G401.6 (cell line): ENCODE measurements around the gene BFSP2.
"Not testable (repeated sequence)": the region's sequence is repeated elsewhere in the genome, so short reads cannot be mapped to it uniquely, and the experiment has no call there.

ENCODE experiments used
- FAIRE-seq: peaks from 2 replicates; lab custom pipeline; 2012; peaks lifted over from hg19 to GRCh38; lab: Jason Lieb, UNC

Gene BFSP2

DNA sequence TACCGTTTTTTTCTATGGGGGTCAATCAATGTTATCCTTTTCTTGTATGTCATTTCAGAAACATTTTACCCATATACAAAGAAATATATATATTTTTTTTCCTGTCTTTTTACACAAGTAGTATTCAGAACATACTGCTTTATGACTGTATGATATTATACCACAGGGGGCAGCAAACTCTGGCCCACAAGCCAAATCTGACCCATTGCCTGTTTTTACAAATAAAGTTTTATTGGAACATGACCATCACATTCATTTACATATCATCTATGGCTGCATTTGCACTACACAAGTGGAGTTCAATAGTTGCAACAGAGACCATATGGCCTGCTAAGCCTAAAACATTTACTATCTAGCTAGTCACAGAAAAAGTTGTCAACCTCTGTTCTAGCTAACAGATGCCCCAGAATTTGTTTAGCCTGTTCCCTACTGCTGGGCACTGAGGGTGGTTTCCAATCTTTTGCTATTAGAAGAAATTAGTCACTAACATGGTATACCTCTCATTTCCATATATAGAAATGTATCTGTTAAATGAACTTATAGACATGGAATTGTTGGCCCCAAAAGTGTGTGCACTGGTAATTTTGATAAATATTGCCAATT, 57.7 kb downstream of the BFSP2 start:
- FAIRE-seq: peak; percentile 60

DNA sequence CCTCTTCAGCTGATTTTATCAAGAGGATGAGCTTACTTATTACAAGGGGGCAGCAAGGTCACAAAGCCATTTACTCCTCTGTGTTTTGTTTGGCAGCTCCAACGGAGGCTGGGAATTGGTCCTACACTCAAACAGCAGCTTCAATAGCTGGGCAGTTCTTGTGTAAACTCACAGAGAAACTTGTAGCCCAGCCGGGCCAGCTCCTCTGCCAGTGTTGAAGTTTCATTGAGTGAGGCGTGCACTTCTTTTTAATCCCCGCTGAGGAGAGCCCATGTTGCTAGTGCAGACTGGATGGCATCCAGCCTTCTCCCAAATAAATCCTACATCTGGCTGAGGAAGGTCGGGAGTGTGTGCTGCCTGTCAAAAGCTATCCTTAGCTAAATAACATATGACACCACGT, 59.5 kb downstream of the BFSP2 start:
- no peak for FAIRE-seq

DNA sequence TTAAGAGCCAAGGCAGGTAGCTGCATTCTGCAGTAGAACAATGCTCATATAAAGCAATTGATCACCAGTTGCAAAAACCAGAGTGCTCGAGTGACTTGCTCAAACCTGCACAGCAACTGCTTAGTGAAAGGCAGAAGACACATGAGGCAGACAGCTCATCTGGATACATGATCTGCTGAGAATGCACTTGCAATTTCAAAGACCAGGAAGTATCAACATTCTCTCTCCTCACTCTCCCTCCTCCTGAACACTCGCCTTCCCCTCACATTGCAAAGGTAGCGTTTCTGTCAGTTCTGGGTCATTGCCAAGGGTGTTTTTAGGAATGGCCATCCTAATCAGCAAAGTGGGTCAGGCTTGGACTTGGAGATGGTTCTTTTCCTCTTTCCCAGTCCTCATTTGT, 61.0 kb downstream of the BFSP2 start:
- FAIRE-seq: no peak

DNA sequence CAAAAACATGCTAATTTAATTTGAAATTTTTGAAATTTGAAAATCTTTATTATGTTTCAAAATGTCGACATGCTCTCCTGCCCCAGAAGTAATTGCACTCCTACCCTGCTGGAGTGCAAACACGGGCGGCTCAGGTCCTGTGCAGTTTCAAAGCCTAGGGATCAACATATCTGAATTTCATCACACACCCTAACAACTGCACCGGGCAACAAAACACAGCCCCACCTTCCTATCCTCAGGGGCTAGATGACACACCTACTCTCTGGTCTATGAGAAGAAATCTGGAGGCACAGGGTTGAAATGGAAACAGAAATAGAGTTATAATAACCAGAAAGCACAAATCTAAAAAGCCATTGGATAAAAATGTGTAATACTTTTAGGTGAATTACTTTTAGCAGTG, 61.4 kb downstream of the BFSP2 start:
- FAIRE-seq: no peak

DNA sequence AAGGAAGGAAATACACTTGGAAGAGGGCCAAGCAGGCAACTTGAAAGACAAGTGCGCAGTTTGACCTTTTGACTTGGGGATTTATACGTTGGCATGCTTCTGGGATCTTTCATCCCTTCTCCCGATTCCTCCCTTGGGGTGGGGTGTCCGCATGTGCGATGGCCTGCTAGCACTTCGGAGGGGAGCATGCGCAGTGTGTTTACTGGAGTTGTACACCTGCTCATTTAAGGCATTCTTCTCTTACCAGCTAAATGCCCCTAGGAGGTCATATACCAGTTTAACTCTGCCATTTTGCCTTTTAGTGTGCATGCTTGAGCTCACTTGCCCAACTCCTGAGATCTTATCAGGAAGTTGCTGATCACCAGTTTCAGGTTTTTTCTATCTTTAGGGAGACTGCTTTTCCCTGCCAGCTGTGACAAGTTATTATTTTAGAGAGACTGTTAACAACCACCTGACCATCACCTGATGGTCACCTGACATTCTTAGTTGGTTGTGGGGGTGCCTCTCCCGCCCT, 63.5 kb downstream of the BFSP2 start:
- no peak for FAIRE-seq

DNA sequence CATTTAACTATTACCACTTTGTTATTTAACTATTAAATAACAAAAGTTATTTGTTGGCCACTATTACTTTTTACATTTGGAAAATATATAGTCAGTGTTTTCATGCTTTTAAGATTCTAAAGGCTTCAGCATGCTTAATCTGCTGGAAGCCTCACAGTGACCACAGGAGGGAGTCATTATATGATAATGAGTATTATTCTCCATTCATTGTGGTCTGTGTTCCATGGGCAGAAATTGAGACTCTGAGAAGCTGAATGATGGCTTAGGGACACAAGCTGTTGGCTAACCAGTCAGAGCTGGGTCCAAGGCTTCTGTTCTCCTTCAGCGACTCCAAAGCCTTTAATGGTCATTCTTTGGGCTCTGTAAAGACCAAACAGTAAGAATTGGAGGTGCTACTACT, 64.7 kb downstream of the BFSP2 start:
- peak; percentile 51 for FAIRE-seq

DNA sequence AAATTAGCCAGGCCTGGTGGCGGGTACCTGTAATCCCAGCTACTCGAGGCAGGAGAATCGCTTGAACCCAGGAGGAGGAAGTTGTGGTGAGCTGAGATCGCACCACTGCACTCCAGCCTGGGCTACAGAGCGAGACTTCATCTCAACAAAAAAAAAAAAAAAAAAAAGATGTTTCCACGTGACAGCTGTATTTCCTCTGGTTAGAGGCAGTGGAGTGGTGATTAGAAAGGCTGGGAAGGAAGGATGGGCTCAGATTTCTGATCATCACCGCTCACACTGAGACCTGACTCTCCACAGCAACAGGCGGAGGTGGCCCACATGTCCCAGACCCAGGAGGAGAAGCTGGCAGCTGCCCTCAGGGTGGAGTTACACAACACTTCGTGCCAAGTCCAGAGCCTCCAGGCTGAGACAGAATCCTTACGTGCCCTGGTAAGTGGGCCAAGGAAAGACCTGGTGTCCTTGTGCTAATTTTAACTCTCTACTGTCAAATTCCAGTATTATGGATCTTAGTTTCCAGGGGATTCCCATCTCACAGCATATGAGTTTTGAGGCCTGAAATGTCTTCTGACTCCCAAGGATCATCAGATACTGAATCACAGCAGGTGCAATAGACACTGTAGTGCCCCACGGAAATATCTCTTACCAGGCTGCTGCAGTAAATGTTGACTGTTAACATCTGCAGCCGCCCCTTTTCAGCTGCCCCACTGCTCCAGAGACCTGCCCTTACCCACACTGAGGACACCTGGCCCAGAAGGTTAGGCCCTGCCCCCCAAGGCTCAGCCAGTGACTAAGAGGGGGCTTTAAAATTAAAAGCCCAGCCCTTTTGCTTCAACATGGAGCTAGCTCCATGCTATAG, 66.9 kb downstream of the BFSP2 start:
- no peak for FAIRE-seq

DNA sequence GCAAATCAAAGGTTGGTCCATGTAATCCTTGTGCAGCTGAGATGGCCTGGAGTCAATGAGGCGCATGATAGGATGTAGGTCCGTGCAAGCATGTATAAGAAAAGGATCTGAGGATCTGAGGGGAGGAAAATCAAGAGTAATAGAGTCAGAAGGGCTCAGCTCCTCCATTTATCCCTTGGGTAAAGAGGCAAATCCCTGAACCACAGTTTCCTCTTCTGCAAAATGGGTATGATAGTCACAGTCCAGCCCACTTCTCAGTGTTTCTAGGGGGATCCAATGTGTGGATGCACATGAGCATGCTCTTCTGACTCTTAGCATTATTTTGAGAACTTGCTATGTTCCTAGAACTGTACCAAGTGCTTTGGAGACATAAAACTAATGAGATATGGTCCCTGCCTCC, 67.9 kb downstream of the BFSP2 start:
- FAIRE-seq: no peak

DNA sequence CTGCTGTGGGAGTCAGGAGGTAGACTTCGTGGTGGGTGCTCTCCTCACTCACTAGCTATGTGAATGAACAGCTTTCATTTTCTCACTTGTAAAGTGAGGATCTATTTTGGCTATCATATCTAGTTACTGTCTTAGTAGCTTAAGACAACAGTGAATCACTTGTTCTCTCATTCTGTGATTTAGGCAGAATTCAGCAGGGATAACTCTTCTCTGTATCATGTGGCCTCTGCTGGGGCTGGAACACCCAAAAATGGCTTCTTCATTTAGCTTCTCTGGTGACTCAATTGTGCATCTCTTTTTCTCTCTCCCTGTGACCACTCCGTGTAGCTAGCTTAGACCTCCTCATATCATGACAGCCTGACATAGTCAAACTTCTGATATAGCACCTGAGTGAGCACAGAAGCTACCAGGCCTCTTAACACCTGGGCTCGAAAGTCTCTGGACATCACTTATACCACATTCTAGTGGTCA, 68.4 kb downstream of the BFSP2 start:
- no peak for FAIRE-seq

DNA sequence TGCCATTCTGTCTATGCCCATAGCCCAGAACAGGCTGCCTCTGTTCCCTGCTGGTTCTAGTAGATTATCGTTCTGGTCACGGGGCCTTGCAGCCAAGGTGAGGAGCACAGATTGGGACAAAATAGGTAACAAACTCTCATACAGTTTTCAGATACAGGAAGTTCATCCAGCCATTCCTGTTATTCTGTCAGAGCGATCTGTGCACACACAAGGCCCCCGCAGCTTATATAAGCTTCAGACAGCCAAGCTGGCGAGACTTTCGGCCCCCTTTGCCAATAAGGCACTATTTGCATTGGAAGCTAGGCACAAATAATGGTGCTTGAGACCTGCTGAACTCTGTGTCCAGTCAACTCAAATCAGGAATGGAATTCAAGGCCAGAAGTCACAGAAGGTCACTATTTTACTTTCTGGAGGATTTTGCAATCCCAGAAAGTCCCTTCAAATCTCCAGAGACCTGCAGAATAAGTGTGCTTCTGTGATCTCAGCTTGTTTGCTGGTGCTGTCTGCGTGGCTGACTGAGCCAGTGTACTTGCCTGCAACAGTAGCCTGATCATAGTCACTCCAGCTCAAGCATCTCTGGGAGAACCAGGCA, 69.4 kb downstream of the BFSP2 start:
- no peak for FAIRE-seq

DNA sequence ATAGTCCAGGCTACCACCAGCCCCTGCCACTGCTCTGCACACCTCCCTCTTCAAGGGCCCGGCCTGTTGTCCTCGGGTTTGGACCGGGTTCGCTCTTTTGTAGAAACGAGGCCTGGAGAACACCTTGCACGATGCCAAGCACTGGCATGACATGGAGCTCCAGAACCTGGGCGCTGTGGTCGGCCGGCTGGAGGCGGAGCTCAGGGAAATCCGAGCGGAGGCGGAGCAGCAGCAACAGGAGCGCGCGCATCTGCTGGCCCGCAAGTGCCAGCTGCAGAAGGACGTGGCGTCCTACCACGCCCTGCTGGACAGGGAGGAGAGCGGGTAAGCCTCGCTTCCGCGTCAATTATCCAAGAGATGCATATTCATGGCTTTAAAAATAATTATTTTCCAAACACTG, 72.4 kb downstream of the BFSP2 start:
- no peak for FAIRE-seq

DNA sequence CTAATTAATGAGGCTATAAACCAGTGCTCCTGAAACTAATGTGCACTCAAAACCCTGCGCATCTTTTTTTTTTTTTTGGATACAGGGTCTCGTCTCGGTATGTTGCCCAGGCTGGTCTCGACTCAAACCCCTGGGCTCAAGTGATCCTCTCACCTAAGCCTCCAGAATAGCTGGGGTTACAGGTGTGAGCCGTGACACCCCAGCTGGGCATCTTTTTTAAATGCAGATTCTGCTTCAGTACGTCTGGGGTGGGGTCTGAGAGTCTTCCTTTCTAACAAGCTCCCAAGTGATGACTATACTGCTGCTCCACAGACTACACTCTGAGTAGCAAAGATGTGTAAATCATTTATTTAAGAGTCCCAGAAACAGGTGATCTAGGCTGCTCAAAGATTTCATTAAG, 73.0 kb downstream of the BFSP2 start:
- FAIRE-seq: no peak

DNA sequence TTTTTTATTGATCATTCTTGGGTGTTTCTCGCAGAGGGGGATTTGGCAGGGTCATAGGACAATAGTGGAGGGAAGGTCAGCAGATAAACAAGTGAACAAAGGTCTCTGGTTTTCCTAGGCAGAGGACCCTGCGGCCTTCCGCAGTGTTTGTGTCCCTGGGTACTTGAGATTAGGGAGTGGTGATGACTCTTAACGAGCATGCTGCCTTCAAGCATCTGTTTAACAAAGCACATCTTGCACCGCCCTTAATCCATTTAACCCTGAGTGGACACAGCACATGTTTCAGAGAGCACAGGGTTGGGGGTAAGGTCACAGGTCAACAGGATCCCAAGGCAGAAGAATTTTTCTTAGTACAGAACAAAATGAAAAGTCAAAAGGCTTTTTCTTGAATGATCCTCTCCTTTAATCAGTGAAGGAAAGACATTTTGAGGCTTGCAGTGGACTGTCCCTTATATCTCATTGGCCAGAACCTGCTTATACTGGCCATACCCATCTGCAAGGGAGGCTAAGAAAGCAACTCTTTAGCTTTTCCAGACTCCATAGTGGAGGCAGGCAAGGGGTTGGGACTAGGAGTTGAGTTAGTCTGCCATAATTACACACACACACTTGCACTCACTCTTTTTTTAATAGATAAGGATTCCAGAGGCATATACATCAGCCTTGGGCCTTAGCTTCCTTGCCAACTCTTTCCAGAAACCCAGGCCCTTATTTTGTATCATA, 73.8 kb downstream of the BFSP2 start:
- not testable (repeated sequence) for FAIRE-seq

DNA sequence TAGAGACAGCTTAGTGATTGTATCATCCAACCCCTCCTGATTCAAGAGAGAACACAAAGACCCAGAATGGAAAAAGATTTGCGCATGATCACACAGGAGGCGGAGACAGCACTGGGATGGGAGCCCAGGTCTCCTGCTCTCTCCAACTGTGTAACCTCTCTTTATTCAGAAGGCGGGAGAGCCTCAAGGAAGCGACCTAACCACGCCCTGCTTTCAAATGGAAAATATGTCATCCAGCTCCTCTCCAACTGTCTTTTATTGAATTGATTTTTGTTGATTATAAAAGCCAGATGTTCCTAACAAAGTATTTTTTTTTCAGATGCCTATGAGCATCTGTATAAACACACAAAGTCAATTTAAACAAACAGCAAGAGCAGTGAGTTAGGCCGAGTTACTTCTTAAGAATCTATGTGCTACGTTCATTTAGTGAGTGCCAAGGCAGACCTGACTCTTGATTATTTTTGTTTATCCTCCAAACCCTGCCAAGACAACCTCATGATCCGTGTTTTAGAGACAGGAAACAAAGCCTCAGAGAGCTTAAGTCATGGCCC, 74.5 kb downstream of the BFSP2 start:
- no peak for FAIRE-seq

DNA sequence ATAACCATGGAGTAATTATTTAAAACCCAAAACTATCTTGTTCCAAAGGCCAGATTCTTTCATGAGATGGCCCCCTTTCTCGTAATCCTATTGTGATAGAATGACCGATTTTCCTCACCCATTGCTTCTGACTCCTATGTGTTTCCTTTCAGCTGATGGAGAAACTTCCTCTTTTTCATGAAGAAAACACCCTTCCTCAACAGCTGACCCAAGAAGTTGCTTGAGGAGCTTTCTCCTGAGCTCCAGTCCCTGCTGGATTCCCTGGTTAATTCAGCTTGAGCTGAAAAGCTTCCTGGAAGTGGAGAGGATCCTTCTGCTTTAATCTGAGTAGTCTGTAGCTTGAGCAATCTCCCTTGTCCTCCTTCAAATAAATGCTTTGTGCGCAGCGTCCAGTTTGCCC, 75.0 kb downstream of the BFSP2 start:
- no peak for FAIRE-seq

DNA sequence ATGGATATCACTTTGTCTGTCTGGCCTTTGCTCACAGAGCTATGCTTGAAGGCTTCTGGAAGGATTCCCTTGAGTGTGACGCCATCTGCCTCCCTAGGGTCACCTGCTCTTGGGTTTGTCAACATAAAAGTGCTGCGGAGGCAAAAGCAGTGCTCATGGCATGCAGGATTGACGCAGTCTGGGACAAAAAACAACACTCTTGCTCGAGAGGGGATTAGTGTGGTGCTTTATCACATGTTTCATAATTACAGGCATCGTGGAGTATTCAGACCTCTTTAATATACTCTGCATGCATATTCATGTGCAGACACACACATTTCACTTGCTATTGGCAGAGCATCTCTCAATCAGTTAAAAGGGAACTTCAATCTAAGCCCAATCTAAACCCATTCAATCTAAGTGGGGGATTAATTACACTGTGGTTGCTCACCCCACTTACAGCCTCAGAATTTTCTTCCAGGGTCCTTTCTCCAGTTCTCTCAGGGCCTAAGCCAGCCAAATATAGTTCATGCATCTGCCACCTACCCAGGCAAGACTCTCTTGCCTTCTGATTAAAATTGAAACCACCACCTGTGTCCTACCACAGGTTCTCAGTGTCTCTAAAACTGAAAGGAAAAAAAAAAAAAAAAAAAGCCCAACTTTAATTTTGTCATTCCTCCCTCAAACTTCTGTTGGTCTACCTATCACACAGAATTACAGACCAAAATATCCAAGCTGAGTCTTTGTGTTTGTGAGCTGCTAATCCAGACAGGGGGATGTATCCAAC, 75.6 kb downstream of the BFSP2 start:
- no peak for FAIRE-seq

DNA sequence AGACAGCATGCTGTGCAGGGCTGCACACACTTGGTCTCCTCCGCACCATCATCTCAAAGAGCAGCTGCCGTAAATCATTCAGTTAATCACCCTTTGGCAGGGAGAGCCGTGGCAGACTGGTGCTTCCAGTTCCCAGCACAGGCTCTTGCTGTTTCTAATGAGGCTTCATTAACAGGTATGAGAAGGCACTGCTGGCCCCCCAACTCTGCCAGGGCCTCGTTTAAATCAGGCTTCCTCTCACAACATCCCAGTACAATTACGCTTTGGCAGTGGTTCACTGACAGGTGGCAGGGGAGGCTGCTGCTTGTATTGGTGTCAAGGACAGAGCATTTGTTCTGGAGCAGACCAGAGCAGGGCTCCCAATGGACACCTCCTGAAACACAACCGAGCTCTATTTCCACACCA, 77.1 kb downstream of the BFSP2 start:
- no peak for FAIRE-seq

DNA sequence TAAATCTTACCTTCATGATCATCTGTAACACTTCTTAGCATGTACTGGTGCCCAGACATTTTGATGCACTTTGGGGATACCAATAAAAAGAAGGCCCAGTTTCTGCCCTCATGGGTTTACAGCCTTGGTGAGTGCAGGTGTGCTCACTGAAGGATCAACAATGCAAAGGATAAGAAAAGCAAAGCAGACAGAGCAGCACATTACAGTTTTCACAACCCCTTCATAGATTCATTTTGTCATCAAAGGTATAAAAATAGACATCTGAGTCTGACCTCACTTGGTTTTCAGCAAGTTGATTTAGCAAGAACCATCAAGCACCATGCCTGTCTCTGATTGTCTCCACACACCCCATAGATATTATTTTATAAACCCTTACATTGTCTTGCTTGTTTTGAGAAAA, 77.6 kb downstream of the BFSP2 start:
- no peak for FAIRE-seq

DNA sequence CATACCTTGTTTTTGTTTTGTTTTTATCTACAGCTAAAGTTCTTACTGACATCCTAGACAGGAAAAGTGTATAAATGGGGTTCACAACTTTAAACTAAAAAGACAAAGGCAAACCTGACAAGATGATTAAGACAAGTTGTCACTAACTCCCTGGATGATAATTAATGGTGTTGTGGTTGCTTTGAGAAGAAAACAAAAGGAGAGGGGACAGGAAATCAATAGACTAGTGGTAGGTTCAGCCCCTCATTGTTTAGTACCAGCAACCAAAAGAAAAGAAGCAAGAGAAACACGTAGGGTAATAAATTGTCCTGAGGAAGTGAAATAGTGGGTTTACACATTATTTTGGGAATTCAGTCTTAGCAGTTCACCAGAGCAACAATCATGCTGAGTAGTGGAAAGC, 78.8 kb downstream of the BFSP2 start:
- no peak for FAIRE-seq

DNA sequence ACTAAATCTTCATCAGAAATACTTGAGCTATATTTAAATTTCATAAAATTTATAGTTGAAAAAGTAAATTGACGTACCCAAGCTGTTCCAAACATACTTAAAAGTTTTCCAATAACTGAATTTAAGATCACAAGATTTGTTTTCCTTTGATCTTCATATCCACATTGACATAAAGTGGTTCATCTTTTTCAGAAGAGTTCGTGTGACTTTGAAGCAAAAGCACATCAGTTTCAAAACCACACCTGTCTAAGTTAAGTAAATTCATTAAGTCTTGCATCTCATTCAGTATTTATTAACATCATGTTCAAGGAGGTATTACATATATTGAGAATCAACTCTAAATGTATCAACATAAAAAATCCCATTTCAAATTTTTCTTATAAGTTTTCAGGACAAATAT, 79.5 kb downstream of the BFSP2 start:
- FAIRE-seq: no peak

DNA sequence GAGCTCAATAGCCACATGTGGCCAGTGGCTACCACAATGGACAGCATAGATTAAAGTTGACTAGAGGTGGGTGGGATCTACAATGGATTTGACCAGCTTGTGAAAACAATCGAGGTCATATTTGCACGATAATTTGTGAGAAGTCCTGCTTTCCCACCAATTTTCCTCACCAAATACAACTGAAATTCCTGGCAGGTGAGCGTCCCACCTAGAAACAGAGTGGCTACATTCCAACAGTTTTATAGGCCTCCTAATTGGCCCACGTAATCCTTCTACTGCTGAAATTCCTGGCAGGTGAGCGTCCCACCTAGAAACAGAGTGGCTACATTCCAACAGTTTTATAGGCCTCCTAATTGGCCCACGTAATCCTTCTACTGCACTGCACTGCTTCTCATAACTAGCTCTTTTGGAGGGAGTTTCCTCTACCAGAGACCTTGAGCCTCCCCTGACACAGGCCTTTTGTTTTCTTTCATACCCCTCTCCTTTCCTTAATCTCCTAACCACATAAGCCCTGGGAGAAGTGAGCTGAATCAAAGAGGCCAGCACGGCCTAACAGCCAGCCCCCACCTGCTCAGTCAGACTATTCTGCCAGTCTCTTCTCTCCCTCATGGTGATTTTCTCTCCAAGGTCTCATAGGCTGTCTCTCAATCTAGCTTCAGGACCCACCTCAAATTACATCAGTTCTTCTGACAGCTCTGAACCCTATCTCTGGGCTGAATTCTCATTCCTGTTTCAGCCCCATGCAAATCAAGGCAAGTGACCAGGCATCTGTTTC, 80.2 kb downstream of the BFSP2 start:
- peak; percentile 99 for FAIRE-seq
